Measurements from ENCODE around the gene RPIA. TPM values are rescaled to one million over a fixed set of nuclear protein-coding genes. Genes with fewer than 3 reads are reported as not detected.

Gene RPIA
- total RNA-seq, 4 donors from 2014 or later, result 6.3 to 12.2 (median 8.0) TPM

GRCh38 chr2:88660622-88661021 lies 30.9 kb upstream of the RPIA start:
- Histone ChIP-seq H3K27me3 (no peaks in the 10 kb centered on the region), H3K27ac (peak overlapping the region in 1 of 4 donors; percentile 59), H3K4me1 (peaks cover 0 to 9% (median 0%) of the 10 kb centered on the region in 4 donors), H3K4me3 (no peak overlapping the region), H3K9me3 (peaks cover 0 to 7% (median 0%) of the 10 kb centered on the region in 4 donors), H3K36me3 (no peaks in the 10 kb centered on the region)
- DNase-seq (ENCODE audit: low spot score in 2 of 2), result no peak
- 96 to 100% methylated on average over 1 of the region's 1 CpG for WGBS, 2 donors
- no peak for TF ChIP-seq EP300 (IDR thresholded peaks at IDR 0.05)
- no peak for TF ChIP-seq CTCF (IDR thresholded peaks at IDR 0.05)
- no peak for TF ChIP-seq POLR2A (IDR thresholded peaks at IDR 0.05)

- 77 to 100% methylated on average over 3 to 4 of the region's 4 CpGs for WGBS, 2 donors
- no peak for TF ChIP-seq CTCF (IDR thresholded peaks at IDR 0.05)
- no peak for TF ChIP-seq EP300 (IDR thresholded peaks at IDR 0.05)
- TF ChIP-seq POLR2A (IDR thresholded peaks at IDR 0.05), result no peak
- Histone ChIP-seq H3K36me3 (no peaks in the 10 kb centered on the region), H3K4me1 (no peaks in the 10 kb centered on the region), H3K27ac (no peak overlapping the region), H3K9me3 (peaks cover 0 to 7% (median 0%) of the 10 kb centered on the region in 4 donors), H3K4me3 (no peak overlapping the region), H3K27me3 (no peaks in the 10 kb centered on the region)
- DNase-seq (ENCODE audit: low spot score in 2 of 2), result no peak
Observed at GRCh38 chr2:88666576-88666975, 24.9 kb upstream of the RPIA start.

DNA sequence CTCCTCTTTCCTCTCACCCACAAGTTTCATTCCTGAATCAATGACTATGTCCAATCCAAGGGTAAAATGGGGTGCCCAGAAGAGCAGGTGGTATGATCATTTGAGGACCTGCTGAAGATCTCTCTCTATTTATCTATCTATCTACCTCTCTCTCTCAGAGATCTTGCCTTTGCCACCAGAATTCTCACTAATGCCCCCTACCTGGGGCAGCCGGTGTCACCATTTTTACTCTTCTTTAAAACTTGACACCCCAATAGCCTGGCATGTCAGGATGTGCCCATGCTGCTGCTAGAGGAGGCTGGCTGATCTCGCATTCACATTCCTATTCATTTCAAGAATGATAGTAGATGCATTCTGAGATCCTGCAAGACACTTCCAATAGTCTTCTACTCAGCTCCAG lies 24.3 kb upstream of the RPIA start:
- no peak for TF ChIP-seq CTCF (IDR thresholded peaks at IDR 0.05)
- no peak for TF ChIP-seq POLR2A (IDR thresholded peaks at IDR 0.05)
- TF ChIP-seq EP300 (IDR thresholded peaks at IDR 0.05), result no peak
- H3K4me1 ChIP-seq, result peaks cover 0 to 5% (median 0%) of the 10 kb centered on the region in 4 donors
- peaks cover 0 to 7% (median 0%) of the 10 kb centered on the region in 4 donors for H3K9me3 ChIP-seq
- H3K27me3 ChIP-seq, result no peaks in the 10 kb centered on the region
- no peak overlapping the region for H3K27ac ChIP-seq
- 80 to 88% methylated on average over 2 of the region's 2 CpGs for WGBS, 2 donors
- no peaks in the 10 kb centered on the region for H3K36me3 ChIP-seq
- DNase-seq (ENCODE audit: low spot score in 2 of 2), result no peak
- no peak overlapping the region for H3K4me3 ChIP-seq

GRCh38 chr2:88668862-88669261 lies 22.6 kb upstream of the RPIA start:
- H3K36me3 ChIP-seq, result no peaks in the 10 kb centered on the region
- TF ChIP-seq EP300 (IDR thresholded peaks at IDR 0.05) (no peak), CTCF (IDR thresholded peaks at IDR 0.05) (no peak), POLR2A (IDR thresholded peaks at IDR 0.05) (no peak)
- no peak overlapping the region for H3K4me3 ChIP-seq
- DNase-seq (ENCODE audit: low spot score in 2 of 2), result no peak
- no peaks in the 10 kb centered on the region for H3K27me3 ChIP-seq
- 97 to 100% methylated on average over 2 of the region's 2 CpGs for WGBS, 2 donors
- peaks cover 0 to 5% (median 0%) of the 10 kb centered on the region in 4 donors for H3K4me1 ChIP-seq
- no peak overlapping the region for H3K27ac ChIP-seq
- no peaks in the 10 kb centered on the region for H3K9me3 ChIP-seq

- no peak overlapping the region for H3K4me3 ChIP-seq
- WGBS, 2 donors, result 66 to 69% methylated on average over 6 of the region's 6 CpGs
- peaks cover 0 to 5% (median 0%) of the 10 kb centered on the region in 4 donors for H3K4me1 ChIP-seq
- no peaks in the 10 kb centered on the region for H3K9me3 ChIP-seq
- H3K27me3 ChIP-seq, result no peaks in the 10 kb centered on the region
- H3K36me3 ChIP-seq, result no peaks in the 10 kb centered on the region
- peak in 1 of 2 donors; percentile 33 for DNase-seq (ENCODE audit: low spot score in 2 of 2)
- H3K27ac ChIP-seq, result no peak overlapping the region
- TF ChIP-seq EP300 (IDR thresholded peaks at IDR 0.05) (no peak), CTCF (IDR thresholded peaks at IDR 0.05) (peak; percentile 37 to 51 (median 39))
Observed at GRCh38 chr2:88669482-88670214, 21.8 kb upstream of the RPIA start.
